H1 (cell line): ENCODE data around the gene UQCR10. TPM values are rescaled to one million over a fixed set of nuclear protein-coding genes. Genes with fewer than 3 reads are reported as not detected.

ENCODE experiments used
- ASH2L ChIP-seq: fragments of 200-600, 300-600 bp; sonication (generic); IDR thresholded peaks from one replicate; pipeline ENCODE4 v1.7.1; 2017; ENCODE audit warnings: low read length
- CBX5 ChIP-seq: fragments of 300-800, 300-1000 bp; sonication (generic); IDR thresholded peaks from 2 replicates; pipeline ENCODE4 v1.7.1; 2016; ENCODE audit warnings: antibody characterized with exemption, low read length, low read depth
- CEBPB ChIP-seq: IDR thresholded peaks from 2 replicates; pipeline ENCODE4 v1.6.1; 2012; ENCODE audit warnings: low read depth, low read length
- JUN ChIP-seq: IDR thresholded peaks from 2 replicates; pipeline ENCODE4 v1.6.1; 2011; ENCODE audit warnings: low read depth, mild to moderate bottlenecking, improper control_type of control experiment, low read length
- KDM5A ChIP-seq: fragments of 200-600 bp; IDR thresholded peaks from 2 replicates; pipeline ENCODE4 v1.7.1; 2012; ENCODE audit warnings: mild to moderate bottlenecking, low read length, inconsistent platforms, mixed read lengths
- POLR2A ChIP-seq, 2 experiments: IDR thresholded peaks; 1 replicate in 1 of 2; 2 replicates in 1 of 2; pipeline ENCODE4 v1.6.1; 2011; ENCODE audit warnings: low read depth in 2 of 2, low read length in 2 of 2, mild to moderate bottlenecking in 2 of 2; ENCODE audit errors: control extremely low read depth in 1 of 2
- POU5F1 ChIP-seq: IDR thresholded peaks from 2 replicates; pipeline ENCODE4 v1.6.1; 2011; ENCODE audit warnings: low read depth, mild to moderate bottlenecking, low read length, moderate library complexity
- RFX5 ChIP-seq: IDR thresholded peaks from 2 replicates; pipeline ENCODE4 v1.6.1; 2011; ENCODE audit warnings: low read depth, low read length, improper control_type of control experiment, borderline replicate concordance
- SIRT6 ChIP-seq: IDR thresholded peaks from one replicate; pipeline ENCODE4 v1.7.1; 2012; ENCODE audit warnings: low read length, inconsistent platforms
- SRF ChIP-seq: IDR thresholded peaks from 2 replicates; pipeline ENCODE4 v1.6.1; 2011; ENCODE audit warnings: mild to moderate bottlenecking, low read depth, low read length, moderate library complexity
- TBP ChIP-seq: IDR thresholded peaks from 2 replicates; pipeline ENCODE4 v1.6.1; 2011; ENCODE audit warnings: low read depth, low read length, improper control_type of control experiment
- polyA plus RNA-seq, 7 experiments: library from polyadenylated mRNA; depleted of rRNA in 3 of 7; stranded (reverse) in 5 of 7; unstranded in 2 of 7; fragments of >200 nt in 5 of 7; fragments of 200-250 nt in 2 of 7; gene quantifications; 1 replicate in 5 of 7; 2 replicates in 1 of 7; 4 replicates in 1 of 7; pipeline versions ENCODE4 v1.2.1 to v1.2.3, GENCODE V29; 2011 to 2013; ENCODE audit warnings: missing spikeins in 2 of 7, mixed read lengths in 2 of 7
- total RNA-seq: library from RNA; stranded (reverse); fragmentation: NEBNext Ultra II Directional; extraction: Animal tissue kit (Norgen Biotek cat#: 25700); gene quantifications from 2 replicates; pipeline ENCODE4 v1.2.1, GENCODE V29; 2021
- TF ChIP-seq, protein P1 (sequence below): fragments of 300-600 bp; sonication (generic); IDR thresholded peaks from 2 replicates; pipeline ENCODE4 v1.7.1; 2012; ENCODE audit warnings: low read length, moderate library complexity, mild to moderate bottlenecking, inconsistent platforms; ENCODE audit not compliant: insufficient replicate concordance
- TF ChIP-seq, protein P2 (sequence below): IDR thresholded peaks from 2 replicates; pipeline ENCODE4 v1.6.1; 2011; ENCODE audit warnings: low read depth, mild to moderate bottlenecking, low read length; ENCODE audit not compliant: insufficient read depth

Gene UQCR10
- total and polyA plus RNA-seq, 2 of the 8 experiments (the other 6 are each of a cell fraction or from before 2014, with no cell fraction given), result 102 to 260 TPM

DNA sequence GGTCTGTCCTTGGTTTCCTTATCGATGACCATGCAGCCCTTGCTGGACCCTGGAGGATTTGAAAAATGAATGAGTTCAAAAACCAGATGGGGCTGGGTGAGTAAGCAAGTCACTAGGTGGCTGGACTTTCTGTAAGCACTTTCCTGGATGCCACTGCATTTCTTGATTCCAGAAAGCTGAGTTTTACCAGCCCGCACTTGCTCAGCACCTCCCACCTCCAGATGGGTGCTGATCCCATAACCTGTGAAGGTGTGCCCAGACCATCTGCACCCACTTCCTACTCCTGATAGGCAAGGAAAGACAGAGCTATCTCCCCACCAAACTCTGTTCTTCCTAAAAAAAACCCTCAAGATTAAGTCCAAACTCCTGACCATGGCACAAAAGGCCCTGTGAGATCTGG, 49.8 kb downstream of the UQCR10 start (continued):
- TF ChIP-seq, protein P1, sequence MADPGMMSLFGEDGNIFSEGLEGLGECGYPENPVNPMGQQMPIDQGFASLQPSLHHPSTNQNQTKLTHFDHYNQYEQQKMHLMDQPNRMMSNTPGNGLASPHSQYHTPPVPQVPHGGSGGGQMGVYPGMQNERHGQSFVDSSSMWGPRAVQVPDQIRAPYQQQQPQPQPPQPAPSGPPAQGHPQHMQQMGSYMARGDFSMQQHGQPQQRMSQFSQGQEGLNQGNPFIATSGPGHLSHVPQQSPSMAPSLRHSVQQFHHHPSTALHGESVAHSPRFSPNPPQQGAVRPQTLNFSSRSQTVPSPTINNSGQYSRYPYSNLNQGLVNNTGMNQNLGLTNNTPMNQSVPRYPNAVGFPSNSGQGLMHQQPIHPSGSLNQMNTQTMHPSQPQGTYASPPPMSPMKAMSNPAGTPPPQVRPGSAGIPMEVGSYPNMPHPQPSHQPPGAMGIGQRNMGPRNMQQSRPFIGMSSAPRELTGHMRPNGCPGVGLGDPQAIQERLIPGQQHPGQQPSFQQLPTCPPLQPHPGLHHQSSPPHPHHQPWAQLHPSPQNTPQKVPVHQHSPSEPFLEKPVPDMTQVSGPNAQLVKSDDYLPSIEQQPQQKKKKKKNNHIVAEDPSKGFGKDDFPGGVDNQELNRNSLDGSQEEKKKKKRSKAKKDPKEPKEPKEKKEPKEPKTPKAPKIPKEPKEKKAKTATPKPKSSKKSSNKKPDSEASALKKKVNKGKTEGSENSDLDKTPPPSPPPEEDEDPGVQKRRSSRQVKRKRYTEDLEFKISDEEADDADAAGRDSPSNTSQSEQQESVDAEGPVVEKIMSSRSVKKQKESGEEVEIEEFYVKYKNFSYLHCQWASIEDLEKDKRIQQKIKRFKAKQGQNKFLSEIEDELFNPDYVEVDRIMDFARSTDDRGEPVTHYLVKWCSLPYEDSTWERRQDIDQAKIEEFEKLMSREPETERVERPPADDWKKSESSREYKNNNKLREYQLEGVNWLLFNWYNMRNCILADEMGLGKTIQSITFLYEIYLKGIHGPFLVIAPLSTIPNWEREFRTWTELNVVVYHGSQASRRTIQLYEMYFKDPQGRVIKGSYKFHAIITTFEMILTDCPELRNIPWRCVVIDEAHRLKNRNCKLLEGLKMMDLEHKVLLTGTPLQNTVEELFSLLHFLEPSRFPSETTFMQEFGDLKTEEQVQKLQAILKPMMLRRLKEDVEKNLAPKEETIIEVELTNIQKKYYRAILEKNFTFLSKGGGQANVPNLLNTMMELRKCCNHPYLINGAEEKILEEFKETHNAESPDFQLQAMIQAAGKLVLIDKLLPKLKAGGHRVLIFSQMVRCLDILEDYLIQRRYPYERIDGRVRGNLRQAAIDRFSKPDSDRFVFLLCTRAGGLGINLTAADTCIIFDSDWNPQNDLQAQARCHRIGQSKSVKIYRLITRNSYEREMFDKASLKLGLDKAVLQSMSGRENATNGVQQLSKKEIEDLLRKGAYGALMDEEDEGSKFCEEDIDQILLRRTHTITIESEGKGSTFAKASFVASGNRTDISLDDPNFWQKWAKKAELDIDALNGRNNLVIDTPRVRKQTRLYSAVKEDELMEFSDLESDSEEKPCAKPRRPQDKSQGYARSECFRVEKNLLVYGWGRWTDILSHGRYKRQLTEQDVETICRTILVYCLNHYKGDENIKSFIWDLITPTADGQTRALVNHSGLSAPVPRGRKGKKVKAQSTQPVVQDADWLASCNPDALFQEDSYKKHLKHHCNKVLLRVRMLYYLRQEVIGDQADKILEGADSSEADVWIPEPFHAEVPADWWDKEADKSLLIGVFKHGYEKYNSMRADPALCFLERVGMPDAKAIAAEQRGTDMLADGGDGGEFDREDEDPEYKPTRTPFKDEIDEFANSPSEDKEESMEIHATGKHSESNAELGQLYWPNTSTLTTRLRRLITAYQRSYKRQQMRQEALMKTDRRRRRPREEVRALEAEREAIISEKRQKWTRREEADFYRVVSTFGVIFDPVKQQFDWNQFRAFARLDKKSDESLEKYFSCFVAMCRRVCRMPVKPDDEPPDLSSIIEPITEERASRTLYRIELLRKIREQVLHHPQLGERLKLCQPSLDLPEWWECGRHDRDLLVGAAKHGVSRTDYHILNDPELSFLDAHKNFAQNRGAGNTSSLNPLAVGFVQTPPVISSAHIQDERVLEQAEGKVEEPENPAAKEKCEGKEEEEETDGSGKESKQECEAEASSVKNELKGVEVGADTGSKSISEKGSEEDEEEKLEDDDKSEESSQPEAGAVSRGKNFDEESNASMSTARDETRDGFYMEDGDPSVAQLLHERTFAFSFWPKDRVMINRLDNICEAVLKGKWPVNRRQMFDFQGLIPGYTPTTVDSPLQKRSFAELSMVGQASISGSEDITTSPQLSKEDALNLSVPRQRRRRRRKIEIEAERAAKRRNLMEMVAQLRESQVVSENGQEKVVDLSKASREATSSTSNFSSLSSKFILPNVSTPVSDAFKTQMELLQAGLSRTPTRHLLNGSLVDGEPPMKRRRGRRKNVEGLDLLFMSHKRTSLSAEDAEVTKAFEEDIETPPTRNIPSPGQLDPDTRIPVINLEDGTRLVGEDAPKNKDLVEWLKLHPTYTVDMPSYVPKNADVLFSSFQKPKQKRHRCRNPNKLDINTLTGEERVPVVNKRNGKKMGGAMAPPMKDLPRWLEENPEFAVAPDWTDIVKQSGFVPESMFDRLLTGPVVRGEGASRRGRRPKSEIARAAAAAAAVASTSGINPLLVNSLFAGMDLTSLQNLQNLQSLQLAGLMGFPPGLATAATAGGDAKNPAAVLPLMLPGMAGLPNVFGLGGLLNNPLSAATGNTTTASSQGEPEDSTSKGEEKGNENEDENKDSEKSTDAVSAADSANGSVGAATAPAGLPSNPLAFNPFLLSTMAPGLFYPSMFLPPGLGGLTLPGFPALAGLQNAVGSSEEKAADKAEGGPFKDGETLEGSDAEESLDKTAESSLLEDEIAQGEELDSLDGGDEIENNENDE, result no peak
- TF ChIP-seq POU5F1 (no peak), CEBPB (no peak), SRF (no peak), POLR2A (IDR thresholded peaks at IDR 0.05; ENCODE audit: control extremely low read depth in 1 of 2, low read depth in 2 of 2, low read length in 2 of 2) (no peak), TBP (no peak), KDM5A (no peak), SIRT6 (no peak), CBX5 (no peak), RFX5 (no peak), JUN (no peak), ASH2L (no peak)
- TF ChIP-seq, protein P2, sequence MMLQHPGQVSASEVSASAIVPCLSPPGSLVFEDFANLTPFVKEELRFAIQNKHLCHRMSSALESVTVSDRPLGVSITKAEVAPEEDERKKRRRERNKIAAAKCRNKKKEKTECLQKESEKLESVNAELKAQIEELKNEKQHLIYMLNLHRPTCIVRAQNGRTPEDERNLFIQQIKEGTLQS, result no peak
